ENCODE data around the gene TRAPPC2L.

Gene TRAPPC2L

DNA sequence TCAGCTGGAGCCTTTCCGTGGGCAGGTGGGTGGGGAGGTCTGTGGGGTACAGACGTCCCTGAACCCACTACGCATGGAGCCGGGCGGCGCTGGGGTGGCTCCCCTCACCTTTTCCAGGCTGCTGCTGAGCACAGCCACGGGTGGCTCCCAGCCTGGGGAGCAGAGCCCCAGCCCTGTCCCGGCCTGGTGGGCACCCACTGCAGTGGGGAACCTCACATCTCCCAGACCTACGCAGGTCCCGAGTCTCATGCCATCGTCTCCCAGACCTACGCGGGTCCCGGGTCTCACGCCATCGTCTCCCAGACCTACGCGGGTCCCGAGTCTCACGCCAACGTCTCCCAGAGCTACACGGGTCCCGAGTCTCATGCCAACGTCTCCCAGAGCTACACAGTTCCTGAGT, 28.2 kb upstream of the TRAPPC2L start:
- H3K27ac ChIP-seq, result no peak overlapping the region
- TF ChIP-seq, protein P1, sequence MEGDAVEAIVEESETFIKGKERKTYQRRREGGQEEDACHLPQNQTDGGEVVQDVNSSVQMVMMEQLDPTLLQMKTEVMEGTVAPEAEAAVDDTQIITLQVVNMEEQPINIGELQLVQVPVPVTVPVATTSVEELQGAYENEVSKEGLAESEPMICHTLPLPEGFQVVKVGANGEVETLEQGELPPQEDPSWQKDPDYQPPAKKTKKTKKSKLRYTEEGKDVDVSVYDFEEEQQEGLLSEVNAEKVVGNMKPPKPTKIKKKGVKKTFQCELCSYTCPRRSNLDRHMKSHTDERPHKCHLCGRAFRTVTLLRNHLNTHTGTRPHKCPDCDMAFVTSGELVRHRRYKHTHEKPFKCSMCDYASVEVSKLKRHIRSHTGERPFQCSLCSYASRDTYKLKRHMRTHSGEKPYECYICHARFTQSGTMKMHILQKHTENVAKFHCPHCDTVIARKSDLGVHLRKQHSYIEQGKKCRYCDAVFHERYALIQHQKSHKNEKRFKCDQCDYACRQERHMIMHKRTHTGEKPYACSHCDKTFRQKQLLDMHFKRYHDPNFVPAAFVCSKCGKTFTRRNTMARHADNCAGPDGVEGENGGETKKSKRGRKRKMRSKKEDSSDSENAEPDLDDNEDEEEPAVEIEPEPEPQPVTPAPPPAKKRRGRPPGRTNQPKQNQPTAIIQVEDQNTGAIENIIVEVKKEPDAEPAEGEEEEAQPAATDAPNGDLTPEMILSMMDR (conservative IDR thresholded peaks at IDR 0.05), result no peak
- TF ChIP-seq ZFX (IDR thresholded peaks at IDR 0.05), result no peak

DNA sequence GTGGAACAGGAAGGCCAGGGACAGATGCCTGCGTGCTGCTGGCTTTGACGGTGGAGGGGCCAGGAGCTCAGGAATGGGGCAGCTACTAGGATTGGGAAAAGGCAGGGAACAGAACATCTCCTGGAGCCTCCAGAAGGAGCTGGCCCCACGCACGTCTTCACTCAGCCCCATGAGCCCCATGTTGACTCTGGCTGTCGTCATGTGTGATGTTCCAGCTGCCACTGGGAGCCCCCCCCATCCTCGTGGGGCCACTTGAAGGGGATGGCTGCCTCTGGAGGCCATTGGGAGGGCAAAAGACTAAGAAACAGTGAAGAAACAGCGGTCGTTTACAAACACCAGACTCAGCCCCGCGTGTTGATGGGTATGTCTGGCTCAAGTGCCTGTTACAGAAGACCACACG, 26.7 kb upstream of the TRAPPC2L start:
- H3K27ac ChIP-seq, result no peak overlapping the region
- TF ChIP-seq ZFX (IDR thresholded peaks at IDR 0.05), result no peak
- TF ChIP-seq, protein P1 (conservative IDR thresholded peaks at IDR 0.05), result no peak

DNA sequence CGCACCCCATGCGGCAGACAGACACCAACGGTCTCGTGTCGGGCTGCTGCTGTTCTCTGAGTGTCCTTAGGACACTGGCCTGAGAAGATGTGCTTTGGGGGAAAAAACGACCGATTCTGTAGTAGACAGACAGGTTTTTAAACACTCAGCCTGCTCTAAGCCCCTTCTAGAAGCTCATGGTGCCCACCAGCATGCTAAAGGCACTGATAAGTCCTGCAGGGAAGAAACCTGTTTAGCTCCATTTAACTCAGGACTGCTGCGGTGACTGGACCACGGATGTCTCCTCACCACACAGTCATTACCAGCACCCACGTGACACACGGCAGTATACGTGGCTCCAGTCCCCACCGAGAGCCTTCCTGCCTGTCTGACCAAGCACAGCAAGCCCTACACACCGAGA, 26.1 kb upstream of the TRAPPC2L start:
- H3K27ac ChIP-seq, result no peak overlapping the region
- TF ChIP-seq, protein P1 (conservative IDR thresholded peaks at IDR 0.05), result no peak
- TF ChIP-seq ZFX (IDR thresholded peaks at IDR 0.05), result no peak

DNA sequence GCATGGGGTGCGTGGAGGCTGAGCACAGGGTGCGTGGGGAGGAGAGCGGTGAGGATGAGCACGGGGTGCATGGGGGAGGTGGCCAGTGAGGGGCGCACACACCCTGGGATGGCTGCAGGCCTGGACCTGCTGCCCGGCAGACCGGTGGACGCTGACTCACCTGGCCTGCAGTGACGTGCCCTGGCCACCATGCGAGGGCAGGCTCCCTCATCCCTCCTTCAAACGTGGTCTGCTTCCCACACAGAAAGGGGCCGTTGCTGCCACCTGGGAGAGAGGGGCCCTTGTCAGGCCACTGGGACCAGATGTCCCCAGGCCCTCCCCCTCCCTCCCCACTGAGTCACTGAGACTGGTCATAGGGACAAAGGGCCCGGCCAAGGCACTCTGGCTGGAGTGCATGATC, 25.1 kb upstream of the TRAPPC2L start:
- no peak overlapping the region for H3K27ac ChIP-seq
- TF ChIP-seq, protein P1 (conservative IDR thresholded peaks at IDR 0.05), result no peak; the same call in 1 of the 2 replicates
- no peak for TF ChIP-seq ZFX (IDR thresholded peaks at IDR 0.05)

DNA sequence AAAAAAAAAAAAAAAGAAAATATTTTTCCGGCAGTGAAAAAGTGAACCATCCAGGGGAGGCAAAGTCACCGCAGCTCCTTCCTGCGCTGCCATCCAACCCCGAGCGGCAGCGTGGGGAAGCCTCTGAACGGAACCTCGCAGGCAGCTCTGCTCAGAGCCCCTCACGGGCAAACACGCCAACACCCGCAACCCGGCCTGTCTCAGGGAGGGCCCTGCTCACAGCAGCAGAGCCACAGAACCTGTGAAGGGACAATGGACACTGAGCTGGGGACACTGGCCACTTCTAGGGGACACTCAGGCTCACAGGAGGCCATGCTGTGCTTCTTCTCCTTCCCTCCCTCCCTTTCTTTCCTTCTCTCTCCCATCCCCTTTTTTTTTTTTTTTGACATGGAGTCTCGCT, 23.8 kb upstream of the TRAPPC2L start:
- TF ChIP-seq ZFX (IDR thresholded peaks at IDR 0.05), result no peak
- TF ChIP-seq, protein P1 (conservative IDR thresholded peaks at IDR 0.05), result no peak
- H3K27ac ChIP-seq, result no peak overlapping the region

DNA sequence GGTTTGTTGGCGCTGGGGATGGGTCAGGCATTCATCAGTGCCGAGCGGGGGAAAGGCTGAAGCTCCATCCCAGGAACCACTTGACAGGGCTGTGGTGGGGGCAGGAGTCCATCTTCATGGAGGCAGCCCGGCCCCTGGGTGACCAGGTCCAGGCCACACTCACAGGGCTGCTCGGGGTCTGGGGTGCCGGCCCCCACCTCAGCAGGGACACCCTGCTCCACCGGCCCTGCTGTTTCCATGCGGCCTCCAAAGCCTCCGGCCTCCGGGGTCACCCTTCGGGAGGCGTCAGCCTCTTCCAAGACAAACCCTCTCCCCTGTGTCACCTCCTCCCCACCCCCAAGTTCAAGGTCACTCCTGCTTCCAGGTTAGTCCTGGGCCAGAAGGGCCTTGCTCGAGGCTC, 22.3 kb upstream of the TRAPPC2L start:
- H3K27ac ChIP-seq, result no peak overlapping the region
- no peak for TF ChIP-seq ZFX (IDR thresholded peaks at IDR 0.05)

DNA sequence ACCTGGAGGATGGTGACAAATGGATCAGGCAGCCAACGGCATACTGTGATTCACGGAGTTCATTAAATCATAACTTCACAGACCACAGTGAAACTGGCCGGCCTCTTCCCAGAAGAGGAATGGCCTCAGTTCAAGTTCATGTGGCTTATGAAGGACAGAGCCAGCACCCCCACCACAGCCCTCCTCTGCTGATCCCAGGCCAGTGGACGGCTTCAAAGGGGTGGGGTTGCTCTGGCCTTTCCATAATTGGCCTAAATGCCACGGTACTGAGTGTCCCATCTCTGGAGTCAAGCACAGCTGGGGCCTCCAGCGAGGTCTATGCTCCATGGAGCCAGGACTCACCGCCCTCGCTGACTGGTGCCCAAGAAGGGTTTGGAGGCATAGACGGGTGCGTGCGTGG, 21.5 kb upstream of the TRAPPC2L start:
- no peak overlapping the region for H3K27ac ChIP-seq
- no peak for TF ChIP-seq ZFX (IDR thresholded peaks at IDR 0.05)
- TF ChIP-seq, protein P1 (conservative IDR thresholded peaks at IDR 0.05), result no peak

DNA sequence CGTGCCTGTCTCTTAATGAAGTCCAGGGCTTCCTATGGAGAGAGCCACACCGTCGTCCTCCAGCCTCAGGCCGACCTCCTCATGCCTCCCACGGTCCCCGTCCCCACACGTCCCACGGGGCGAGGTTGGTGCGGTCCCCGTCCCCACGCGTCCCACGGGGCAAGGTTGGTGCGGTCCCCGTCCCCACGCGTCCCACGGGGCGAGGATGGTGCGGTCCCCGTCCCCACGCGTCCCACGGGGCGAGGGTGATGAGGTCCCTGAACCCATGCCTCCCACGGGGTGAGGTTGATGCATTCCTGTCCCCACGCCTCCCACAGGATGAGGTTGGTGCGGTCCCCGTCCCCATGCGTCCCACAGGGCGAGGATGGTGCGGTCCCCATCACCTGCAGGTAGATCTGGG, 21.1 kb upstream of the TRAPPC2L start:
- TF ChIP-seq ZFX (IDR thresholded peaks at IDR 0.05), result no peak
- TF ChIP-seq, protein P1 (conservative IDR thresholded peaks at IDR 0.05), result no peak

More for the DNA sequence above, 21.1 kb upstream of the TRAPPC2L start:
- H3K27ac ChIP-seq, result no peak overlapping the region

Data from C4-2B (cell line).